GM06990 (cell line): ENCODE data around the gene SLC35G6.

Source experiments
- DNase-seq: peaks from one replicate; pipeline ENCODE4 v3.0.0-alpha.2; 2011; ENCODE audit not compliant: insufficient read length; ENCODE audit errors: extremely low read depth
- H3K27me3 ChIP-seq: replicated peaks from 2 replicates; pipeline ENCODE4 v1.6.0; 2011; ENCODE audit warnings: low read length; ENCODE audit not compliant: control insufficient read depth, insufficient read depth
- H3K36me3 ChIP-seq: 2 replicates; pipeline ENCODE4 v1.5.1; 2011; ENCODE audit warnings: low read length; ENCODE audit not compliant: control insufficient read depth, insufficient read depth
- H3K4me3 ChIP-seq: replicated peaks from 2 replicates; pipeline ENCODE4 v1.5.1; 2011; ENCODE audit warnings: low read depth, mild to moderate bottlenecking, control low read depth, low read length
- CTCF ChIP-seq: IDR thresholded peaks from 2 replicates; pipeline ENCODE4 v1.5.1; 2011; ENCODE audit warnings: low read length, control low read depth, mild to moderate bottlenecking, inconsistent platforms; ENCODE audit not compliant: insufficient read depth, poor library complexity, severe bottlenecking

SLC35G6 gene

GRCh38 chr17:7437950-7438614, 43.2 kb upstream of the SLC35G6 start:
- Histone ChIP-seq H3K36me3 (no peaks in the 10 kb centered on the region; the same call in 1 of the 2 replicates), H3K27me3 (no peaks in the 10 kb centered on the region), H3K4me3 (peak overlapping the region; percentile 29; the same call in 1 of the 2 replicates)
- DNase-seq, result peak; percentile 42
- TF ChIP-seq CTCF, result no peak

- Histone ChIP-seq H3K36me3 (no peaks in the 10 kb centered on the region; the same call in 1 of the 2 replicates), H3K4me3 (peak overlapping the region; percentile 68), H3K27me3 (no peaks in the 10 kb centered on the region)
- no peak for DNase-seq
- no peak for TF ChIP-seq CTCF
These were observed 42.4 kb upstream of the SLC35G6 start for GRCh38 chr17:7438656-7439460.

GRCh38 chr17:7439462-7440112, 41.7 kb upstream of the SLC35G6 start, which contains the start of gene FGF11:
FGF11 (plus strand) TSS chr17:7439512; CDS start chr17:7439621, 109 bp downstream.
- H3K36me3 ChIP-seq, result no peaks in the 10 kb centered on the region; the same call in 1 of the 2 replicates
- no peak for TF ChIP-seq CTCF
- DNase-seq, result peak; percentile 42
- no peaks in the 10 kb centered on the region for H3K27me3 ChIP-seq
- peak within 1 kb of the TSS; percentile 68 for H3K4me3 ChIP-seq

- DNase-seq, result peak; percentile 58
- no peaks in the 10 kb centered on the region; the same call in 1 of the 2 replicates for H3K36me3 ChIP-seq
- no peak for TF ChIP-seq CTCF
- H3K27me3 ChIP-seq, result no peaks in the 10 kb centered on the region
- H3K4me3 ChIP-seq, result peak overlapping the region; percentile 68
These were observed 41.0 kb upstream of the SLC35G6 start for GRCh38 chr17:7440113-7440833.

- Histone ChIP-seq H3K4me3 (peak overlapping the region; percentile 68), H3K36me3 (no peaks in the 10 kb centered on the region; the same call in 1 of the 2 replicates), H3K27me3 (no peaks in the 10 kb centered on the region)
- TF ChIP-seq CTCF, result no peak
- DNase-seq, result peak; percentile 53
These were observed 40.4 kb upstream of the SLC35G6 start for GRCh38 chr17:7440834-7441195.
